Right hindlimb (tissue), 1 donor: ENCODE results near the gene AP4E1.
"Not testable (repeated sequence)": the region's sequence is repeated elsewhere in the genome, so short reads cannot be mapped to it uniquely, and the experiment has no call there.

Source experiments
- DNase-seq: peaks from one replicate; pipeline ENCODE4 v3.0.0-alpha.2; 2018

Gene AP4E1

GRCh38 chr15:50908209-50909009 lies at the start of gene AP4E1:
Gene AP4E1, plus strand, starts transcription at chr15:50908683. Its CDS starts 96 bp downstream, at chr15:50908779.
- DNase-seq, result peak; percentile 94

GRCh38 chr15:50860824-50861223 lies 47.7 kb upstream of the AP4E1 start:
- DNase-seq, result no peak

GRCh38 chr15:50862553-50862952 lies 45.9 kb upstream of the AP4E1 start:
- DNase-seq, result no peak

GRCh38 chr15:50864873-50865272 lies 43.6 kb upstream of the AP4E1 start:
- DNase-seq, result no peak

- DNase-seq, result no peak
Observed at GRCh38 chr15:50865515-50866353, 42.7 kb upstream of the AP4E1 start.

GRCh38 chr15:50871832-50872231 lies 36.7 kb upstream of the AP4E1 start:
- DNase-seq, result no peak

- no peak for DNase-seq
Observed at GRCh38 chr15:50872832-50873426, 35.6 kb upstream of the AP4E1 start.

GRCh38 chr15:50873935-50874361 lies 34.5 kb upstream of the AP4E1 start:
- no peak for DNase-seq

- DNase-seq, result not testable (repeated sequence)
Observed at GRCh38 chr15:50875238-50875637, 33.2 kb upstream of the AP4E1 start.

GRCh38 chr15:50876260-50876988 lies 32.1 kb upstream of the AP4E1 start:
- DNase-seq, result no peak

- DNase-seq, result peak; percentile 81
Observed at GRCh38 chr15:50876989-50877360, 31.5 kb upstream of the AP4E1 start.

GRCh38 chr15:50879016-50879617 lies 29.4 kb upstream of the AP4E1 start:
- no peak for DNase-seq

- DNase-seq, result no peak
Observed at GRCh38 chr15:50880206-50880605, 28.3 kb upstream of the AP4E1 start.

GRCh38 chr15:50880651-50881114 lies 27.8 kb upstream of the AP4E1 start:
- no peak for DNase-seq

- no peak for DNase-seq
Observed at GRCh38 chr15:50881121-50882048, 27.1 kb upstream of the AP4E1 start.

GRCh38 chr15:50883903-50884302 lies 24.6 kb upstream of the AP4E1 start:
- DNase-seq, result no peak

- no peak for DNase-seq
Observed at GRCh38 chr15:50884540-50884939, 23.9 kb upstream of the AP4E1 start.

GRCh38 chr15:50886139-50886467 lies 22.4 kb upstream of the AP4E1 start:
- no peak for DNase-seq

- no peak for DNase-seq
Observed at GRCh38 chr15:50886611-50887345, 21.7 kb upstream of the AP4E1 start.

GRCh38 chr15:50888054-50888453 lies 20.4 kb upstream of the AP4E1 start:
- no peak for DNase-seq

- DNase-seq, result no peak
Observed at GRCh38 chr15:50889589-50889988, 18.9 kb upstream of the AP4E1 start.
